Mesenchymal stem cell (in vitro differentiated cells and primary cell): ENCODE results near the gene EYA2.

Experiments used
- DNase-seq: peaks from one replicate; pipeline ENCODE4 v3.0.0-alpha.2; 2013
- H2AFZ ChIP-seq: one replicate; pipeline ENCODE4 v1.6.1; 2013; ENCODE audit warnings: low read depth, mild to moderate bottlenecking, control low read depth, inconsistent platforms, low read length, moderate library complexity
- H2AK5ac ChIP-seq: 2 replicates; pipeline ENCODE4 v1.6.1; 2013; ENCODE audit warnings: low read length, moderate library complexity, mild to moderate bottlenecking, inconsistent platforms; ENCODE audit not compliant: severe bottlenecking
- H2BK120ac ChIP-seq: one replicate; pipeline ENCODE4 v1.6.1; 2013; ENCODE audit warnings: low read depth, mild to moderate bottlenecking, inconsistent platforms, low read length, moderate library complexity
- H2BK12ac ChIP-seq, 2 experiments: one replicate each; pipeline ENCODE4 v1.6.1; 2013; ENCODE audit warnings: inconsistent platforms in 2 of 2, low read length in 2 of 2, mild to moderate bottlenecking in 2 of 2, moderate library complexity in 2 of 2, control low read depth in 1 of 2
- H2BK15ac ChIP-seq: one replicate; pipeline ENCODE4 v1.6.1; 2013; ENCODE audit warnings: mild to moderate bottlenecking, low read depth, inconsistent platforms; ENCODE audit not compliant: poor library complexity, severe bottlenecking
- H2BK5ac ChIP-seq: 2 replicates; pipeline ENCODE4 v1.6.1; 2013; ENCODE audit warnings: low read depth, mild to moderate bottlenecking, low read length, control low read depth, inconsistent platforms; ENCODE audit not compliant: poor library complexity, severe bottlenecking
- H3K14ac ChIP-seq, 2 experiments: one replicate each; pipeline ENCODE4 v1.6.1; 2013; ENCODE audit warnings: inconsistent platforms in 2 of 2, low read length in 2 of 2, control low read depth in 1 of 2, mild to moderate bottlenecking in 1 of 2, moderate library complexity in 1 of 2
- H3K18ac ChIP-seq, 2 experiments: one replicate each; pipeline ENCODE4 v1.6.1; 2013; ENCODE audit warnings: inconsistent platforms in 2 of 2, low read length in 2 of 2, control low read depth in 1 of 2, low read depth in 1 of 2, mild to moderate bottlenecking in 1 of 2
- H3K23ac ChIP-seq, 2 experiments: one replicate each; pipeline ENCODE4 v1.6.1; 2013; ENCODE audit warnings: inconsistent platforms in 2 of 2, low read length in 2 of 2, mild to moderate bottlenecking in 2 of 2, moderate library complexity in 2 of 2, control low read depth in 1 of 2
- H3K27ac ChIP-seq: 2 replicates; pipeline ENCODE4 v1.5.1; 2013; ENCODE audit warnings: mild to moderate bottlenecking, moderate library complexity, low read length, control low read depth, inconsistent platforms; ENCODE audit not compliant: poor library complexity, severe bottlenecking
- H3K27me3 ChIP-seq, 2 experiments: 2 replicates each; pipeline versions ENCODE4 v1.6.1 to v1.7.0; 2013; ENCODE audit warnings: low read length in 2 of 2, mild to moderate bottlenecking in 2 of 2, moderate library complexity in 2 of 2, control low read depth in 1 of 2, inconsistent platforms in 1 of 2; ENCODE audit not compliant: control insufficient read depth in 1 of 2, insufficient read depth in 1 of 2
- H3K36me3 ChIP-seq, 2 experiments: 2 replicates each; pipeline versions ENCODE4 v1.6.1 to v1.7.0; 2013; ENCODE audit warnings: low read length in 2 of 2, control low read depth in 1 of 2, inconsistent platforms in 1 of 2, low read depth in 1 of 2, mild to moderate bottlenecking in 1 of 2; ENCODE audit not compliant: insufficient read depth in 2 of 2, control insufficient read depth in 1 of 2
- H3K4ac ChIP-seq, 2 experiments: one replicate each; pipeline ENCODE4 v1.6.1; 2013; ENCODE audit warnings: inconsistent platforms in 2 of 2, low read length in 2 of 2, mild to moderate bottlenecking in 2 of 2, moderate library complexity in 2 of 2, control low read depth in 1 of 2, low read depth in 1 of 2
- H3K4me1 ChIP-seq: 2 replicates; pipeline ENCODE4 v1.6.1; 2013; ENCODE audit warnings: low read depth, low read length, control low read depth; ENCODE audit not compliant: control insufficient read depth, insufficient read depth
- H3K4me2 ChIP-seq: 2 replicates; pipeline ENCODE4 v1.6.1; 2013; ENCODE audit warnings: low read length, mild to moderate bottlenecking, inconsistent platforms; ENCODE audit not compliant: poor library complexity, severe bottlenecking
- H3K4me3 ChIP-seq, 2 experiments: 2 replicates each; pipeline versions ENCODE4 v1.5.1 to v1.7.0; 2013; ENCODE audit warnings: low read length in 2 of 2, mild to moderate bottlenecking in 2 of 2, control low read depth in 1 of 2, low read depth in 1 of 2; ENCODE audit not compliant: insufficient read depth in 1 of 2
- H3K79me1 ChIP-seq: replicated peaks from 2 replicates; pipeline ENCODE4 v1.6.1; 2013; ENCODE audit warnings: mild to moderate bottlenecking, control low read depth, low read length, inconsistent platforms; ENCODE audit not compliant: poor library complexity, severe bottlenecking
- H3K9ac ChIP-seq: 2 replicates; pipeline ENCODE4 v1.7.0; 2013; ENCODE audit warnings: mild to moderate bottlenecking, low read length, moderate library complexity
- H3K9me3 ChIP-seq: 2 replicates; pipeline ENCODE4 v1.7.0; 2013; ENCODE audit warnings: mild to moderate bottlenecking, low read length; ENCODE audit not compliant: control insufficient read depth
- H4K8ac ChIP-seq: one replicate; pipeline ENCODE4 v1.6.1; 2013; ENCODE audit warnings: inconsistent platforms, mild to moderate bottlenecking, low read length, moderate library complexity
- H4K91ac ChIP-seq: one replicate; pipeline ENCODE4 v1.6.1; 2013; ENCODE audit warnings: mild to moderate bottlenecking, low read length, inconsistent platforms
- WGBS: methylation state at CpG from one replicate; pipeline ENCODE4 v1.1.7; 2013; ENCODE audit warnings: mixed read lengths; 5-methylcytosine and 5-hydroxymethylcytosine counted together

The EYA2 gene

DNA sequence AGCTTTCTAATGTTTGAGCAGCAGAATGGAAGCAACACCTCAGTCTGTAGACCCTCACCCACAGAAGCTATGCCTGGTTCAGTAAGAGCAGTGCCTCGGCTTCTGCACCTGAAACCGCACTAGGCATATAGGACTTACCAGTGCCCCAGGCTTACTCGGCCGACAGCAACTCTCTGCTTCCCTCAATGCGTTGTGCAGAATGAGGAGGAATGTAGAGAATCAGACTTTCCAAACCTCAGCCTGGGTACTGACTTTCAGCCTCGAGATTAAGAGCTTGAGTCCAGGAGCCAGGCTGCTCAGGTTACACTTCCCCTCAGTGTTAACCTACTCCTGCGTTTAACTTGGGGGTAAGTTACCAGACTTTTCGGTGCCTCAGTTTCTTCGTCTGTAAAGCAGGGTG is 8.6 kb downstream of the EYA2 start:
- no peak overlapping the region for H2AFZ ChIP-seq
- H2BK5ac ChIP-seq = no peak overlapping the region
- no peak overlapping the region for H3K4me2 ChIP-seq
- no peak overlapping the region for H2BK15ac ChIP-seq
- 69% methylated on average over 8 of the region's 9 CpGs for WGBS
- no peak overlapping the region for H2BK12ac ChIP-seq
- no peak overlapping the region for H3K9ac ChIP-seq
- H3K23ac ChIP-seq = no peak overlapping the region
- no peak overlapping the region for H3K27ac ChIP-seq
- H4K91ac ChIP-seq = no peak overlapping the region
- no peaks in the 10 kb centered on the region for H3K9me3 ChIP-seq
- peaks cover 4 to 57% of the 10 kb centered on the region in 2 experiments for H3K27me3 ChIP-seq
- no peaks in the 10 kb centered on the region for H3K79me1 ChIP-seq
- H4K8ac ChIP-seq = no peak overlapping the region
- no peak overlapping the region for H3K4me3 ChIP-seq
- no peak overlapping the region for H2AK5ac ChIP-seq
- no peaks in the 10 kb centered on the region for H3K36me3 ChIP-seq
- no peak overlapping the region for H3K4ac ChIP-seq
- no peak overlapping the region for H2BK120ac ChIP-seq
- H3K14ac ChIP-seq = no peak overlapping the region
- H3K18ac ChIP-seq = no peak overlapping the region
- no peak for DNase-seq
- no peaks in the 10 kb centered on the region for H3K4me1 ChIP-seq

DNA sequence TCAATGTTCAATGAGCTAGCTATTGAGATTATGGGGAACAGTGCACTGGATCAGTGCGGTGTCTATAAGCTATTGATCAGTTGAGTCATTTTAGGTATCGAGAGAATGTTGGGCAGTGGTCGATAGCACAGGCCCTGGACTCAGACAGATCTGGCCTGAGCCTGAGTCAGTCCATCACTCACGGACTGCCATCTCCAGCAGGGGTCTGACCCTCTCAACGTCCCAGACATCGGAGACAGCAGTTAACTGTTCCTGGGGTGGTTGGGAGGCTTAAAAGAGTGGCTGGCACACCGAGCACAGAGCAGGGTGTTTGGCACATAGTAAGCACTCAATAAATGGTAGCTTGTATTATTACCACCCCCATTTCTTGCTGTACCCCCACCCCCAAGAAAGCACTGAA is 9.3 kb downstream of the EYA2 start:
- H3K79me1 ChIP-seq = no peaks in the 10 kb centered on the region
- H3K23ac ChIP-seq = no peak overlapping the region
- H2BK120ac ChIP-seq = no peak overlapping the region
- no peak overlapping the region for H3K18ac ChIP-seq
- no peaks in the 10 kb centered on the region for H3K36me3 ChIP-seq
- no peak overlapping the region for H2BK15ac ChIP-seq
- H3K9me3 ChIP-seq = no peaks in the 10 kb centered on the region
- no peak overlapping the region for H3K4ac ChIP-seq
- peaks cover 0 to 55% of the 10 kb centered on the region in 2 experiments for H3K27me3 ChIP-seq
- H4K91ac ChIP-seq = no peak overlapping the region
- no peak overlapping the region for H2AK5ac ChIP-seq
- no peak for DNase-seq
- WGBS = 63% methylated on average over 6 of the region's 7 CpGs
- H3K4me1 ChIP-seq = no peaks in the 10 kb centered on the region
- no peak overlapping the region for H2BK5ac ChIP-seq
- H2BK12ac ChIP-seq = no peak overlapping the region
- no peak overlapping the region for H4K8ac ChIP-seq
- no peak overlapping the region for H3K27ac ChIP-seq
- no peak overlapping the region for H3K14ac ChIP-seq
- no peak overlapping the region for H3K4me2 ChIP-seq
- no peak overlapping the region for H3K4me3 ChIP-seq
- H3K9ac ChIP-seq = no peak overlapping the region
- H2AFZ ChIP-seq = no peak overlapping the region

DNA sequence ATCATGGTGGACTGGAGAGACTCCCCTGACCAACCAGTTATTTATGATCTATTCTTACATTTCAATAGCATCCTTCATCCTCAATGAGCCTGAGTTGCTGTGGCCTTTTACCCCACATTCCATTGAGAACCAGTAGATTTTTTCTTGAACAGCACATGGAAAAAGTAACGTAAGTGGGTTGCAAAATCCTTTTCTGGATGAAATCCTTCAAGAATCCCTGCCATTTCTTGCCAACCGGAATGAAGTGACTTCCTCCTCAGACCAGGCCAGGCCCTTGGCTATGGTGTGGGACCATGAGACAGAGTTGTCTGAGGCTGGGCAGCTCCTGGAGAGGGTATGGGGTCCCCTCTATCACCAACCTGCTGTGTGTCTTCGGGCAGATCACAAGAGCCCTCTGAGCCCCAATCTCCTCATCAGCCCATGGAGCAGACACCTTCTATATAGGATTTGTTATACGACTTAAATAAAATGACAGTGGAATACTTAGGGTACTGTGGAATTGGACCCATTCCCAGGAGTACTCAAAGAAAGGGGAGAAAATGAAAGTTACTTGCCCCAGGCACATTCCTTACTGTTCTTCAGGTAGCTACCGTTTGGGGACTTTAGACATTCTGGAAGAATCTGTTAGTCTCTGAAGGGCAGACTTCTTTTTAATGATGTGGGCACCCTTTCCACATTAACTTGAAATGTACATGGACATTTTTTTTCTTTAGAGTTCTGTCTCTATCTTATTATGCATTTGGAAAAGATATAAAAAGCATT is 10.9 kb downstream of the EYA2 start:
- no peak overlapping the region for H3K27ac ChIP-seq
- H3K9me3 ChIP-seq = no peaks in the 10 kb centered on the region
- H2BK120ac ChIP-seq = no peak overlapping the region
- H3K14ac ChIP-seq = no peak overlapping the region
- no peak overlapping the region for H3K23ac ChIP-seq
- H3K79me1 ChIP-seq = no peaks in the 10 kb centered on the region
- H3K4ac ChIP-seq = no peak overlapping the region
- peaks cover 0 to 54% of the 10 kb centered on the region in 2 experiments for H3K27me3 ChIP-seq
- DNase-seq = no peak
- H2BK5ac ChIP-seq = no peak overlapping the region
- no peak overlapping the region for H2AFZ ChIP-seq
- no peak overlapping the region for H3K4me3 ChIP-seq
- H4K91ac ChIP-seq = no peak overlapping the region
- no peak overlapping the region for H2BK15ac ChIP-seq
- H3K9ac ChIP-seq = no peak overlapping the region
- no peak overlapping the region for H4K8ac ChIP-seq
- no peak overlapping the region for H2AK5ac ChIP-seq
- no peaks in the 10 kb centered on the region for H3K36me3 ChIP-seq
- 84% methylated on average over 4 of the region's 5 CpGs for whole genome bisulfite sequencing
- H3K4me1 ChIP-seq = no peaks in the 10 kb centered on the region
- no peak overlapping the region for H2BK12ac ChIP-seq
- no peak overlapping the region for H3K18ac ChIP-seq
- no peak overlapping the region for H3K4me2 ChIP-seq

DNA sequence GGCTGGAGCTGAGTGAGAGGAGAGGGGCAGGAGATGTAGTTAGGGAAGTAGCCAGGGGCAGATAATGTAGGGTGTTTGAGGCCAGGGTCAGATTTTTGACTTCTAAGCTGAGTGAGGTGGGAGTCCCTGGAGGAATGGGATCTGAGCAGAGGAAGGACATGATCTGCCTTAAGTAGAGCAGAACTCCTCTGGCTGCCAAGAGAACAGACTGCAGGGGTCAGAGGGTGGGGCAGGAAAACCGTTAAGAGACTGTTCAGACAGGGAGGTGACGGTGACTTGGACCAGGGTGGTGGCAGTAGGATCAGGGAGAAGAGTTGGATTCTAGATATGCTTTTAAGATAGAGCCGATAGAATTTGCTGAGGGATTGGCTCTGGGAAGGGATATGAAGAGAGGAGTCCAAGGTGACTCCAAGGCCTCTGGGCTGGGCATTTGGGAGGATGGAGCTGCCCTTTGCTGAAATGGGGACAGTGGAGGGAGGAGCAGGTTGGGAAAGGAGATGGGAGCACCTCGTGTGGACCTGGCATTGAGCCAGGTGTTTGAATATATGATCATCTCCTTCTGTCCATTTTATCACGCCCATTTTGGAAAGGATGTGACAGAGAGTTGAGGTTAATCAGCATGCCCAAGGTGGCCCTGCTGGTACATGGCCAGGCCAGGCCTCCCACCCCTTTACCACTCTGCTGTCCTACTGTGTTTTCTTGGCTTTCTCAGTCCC is 18.8 kb downstream of the EYA2 start:
- no peak overlapping the region for H3K4ac ChIP-seq
- H2AFZ ChIP-seq = no peak overlapping the region
- H3K9ac ChIP-seq = no peak overlapping the region
- DNase-seq = no peak
- H3K27ac ChIP-seq = no peak overlapping the region
- no peaks in the 10 kb centered on the region for H3K79me1 ChIP-seq
- no peak overlapping the region for H4K91ac ChIP-seq
- peaks cover 0 to 37% of the 10 kb centered on the region in 2 experiments for H3K27me3 ChIP-seq
- no peak overlapping the region for H3K18ac ChIP-seq
- no peak overlapping the region for H2BK15ac ChIP-seq
- H3K9me3 ChIP-seq = no peaks in the 10 kb centered on the region
- H2BK120ac ChIP-seq = no peak overlapping the region
- H3K36me3 ChIP-seq = no peaks in the 10 kb centered on the region
- H4K8ac ChIP-seq = no peak overlapping the region
- H2AK5ac ChIP-seq = no peak overlapping the region
- H3K4me1 ChIP-seq = no peaks in the 10 kb centered on the region
- H3K4me3 ChIP-seq = no peak overlapping the region
- H2BK12ac ChIP-seq = no peak overlapping the region
- no peak overlapping the region for H3K4me2 ChIP-seq
- 69% methylated on average over 5 of the region's 5 CpGs for WGBS
- no peak overlapping the region for H3K14ac ChIP-seq
- no peak overlapping the region for H2BK5ac ChIP-seq
- no peak overlapping the region for H3K23ac ChIP-seq
